SU-DHL-6 (cell line): ENCODE data around the gene UNC5C.

Experiments used
- H2AFZ ChIP-seq: fragments of 200-600 bp; sonication (generic); 2 replicates; pipeline ENCODE4 v1.6.1; 2014; ENCODE audit warnings: low read depth, mild to moderate bottlenecking, moderate library complexity, mixed read lengths, antibody characterized with exemption, low read length; ENCODE audit not compliant: severe bottlenecking
- H3F3A ChIP-seq: fragments of 200-600 bp; shearing (Covaris generic); 2 replicates; pipeline ENCODE4 v1.6.0; 2016; ENCODE audit warnings: antibody characterized with exemption, mild to moderate bottlenecking; ENCODE audit not compliant: insufficient read depth
- H3K27ac ChIP-seq: fragments of 200-600 bp; sonication (generic); 2 replicates; pipeline ENCODE4 v1.5.1; 2016; ENCODE audit warnings: low read depth, mild to moderate bottlenecking, low read length, moderate library complexity, mixed read lengths
- H3K27me3 ChIP-seq: fragments of 200-600 bp; sonication (generic), shearing (Covaris generic); 2 replicates; pipeline ENCODE4 v1.6.0; 2014; ENCODE audit warnings: mild to moderate bottlenecking, low read length
- H3K36me3 ChIP-seq: fragments of 200-600 bp; sonication (generic); 2 replicates; pipeline ENCODE4 v1.6.1; 2014; ENCODE audit warnings: mild to moderate bottlenecking, low read length, mixed read lengths
- H3K4me2 ChIP-seq: fragments of 300-600, 200-600 bp; shearing (Covaris generic), sonication (generic); 2 replicates; pipeline ENCODE4 v1.6.0; 2014; ENCODE audit warnings: low read length, low read depth, mild to moderate bottlenecking; ENCODE audit not compliant: poor library complexity, severe bottlenecking
- H3K4me3 ChIP-seq: fragments of 200-600 bp; sonication (generic); 2 replicates; pipeline ENCODE4 v1.5.1; 2014; ENCODE audit warnings: antibody characterized with exemption, low read length, mild to moderate bottlenecking, mixed read lengths; ENCODE audit not compliant: insufficient read depth, poor library complexity, severe bottlenecking
- H3K79me2 ChIP-seq: fragments of 200-600 bp; sonication (generic); 2 replicates; pipeline ENCODE4 v1.6.1; 2014; ENCODE audit warnings: mild to moderate bottlenecking, low read length, moderate library complexity; ENCODE audit not compliant: insufficient read depth
- H3K9ac ChIP-seq: fragments of 200-600 bp; sonication (generic); 2 replicates; pipeline ENCODE4 v1.7.0; 2014; ENCODE audit warnings: mild to moderate bottlenecking, low read length
- H3K9me2 ChIP-seq: fragments of 200-600 bp; sonication (generic); replicated peaks from 2 replicates; pipeline ENCODE4 v1.6.1; 2014; ENCODE audit warnings: low read length; ENCODE audit not compliant: insufficient read depth
- H3K9me3 ChIP-seq: fragments of 200-600 bp; sonication (generic); 2 replicates; pipeline ENCODE4 v1.6.1; 2014; ENCODE audit warnings: low read length, mixed read lengths; ENCODE audit not compliant: insufficient read depth
- H4K20me1 ChIP-seq: fragments of 200-600 bp; sonication (generic); 2 replicates; pipeline ENCODE4 v1.6.1; 2014; ENCODE audit warnings: low read depth, mild to moderate bottlenecking, antibody characterized with exemption, low read length, moderate library complexity, mixed read lengths
- EZH2phosphoT487 ChIP-seq: fragments of 200-600 bp; sonication (generic), shearing (Covaris generic); conservative IDR thresholded peaks from 2 replicates; pipeline ENCODE4 v1.6.1; 2018; ENCODE audit warnings: mild to moderate bottlenecking, antibody characterized with exemption, low read length, moderate library complexity, mixed read lengths
- TF ChIP-seq, protein P1 (sequence below): fragments of 200-600 bp; sonication (generic); IDR thresholded peaks from one replicate; pipeline ENCODE4 v1.5.1; 2017; ENCODE audit warnings: antibody characterized with exemption, mild to moderate bottlenecking, low read length, moderate library complexity; ENCODE audit not compliant: insufficient read depth, poor library complexity, severe bottlenecking

Gene UNC5C

GRCh38 chr4:95225849-95226248 is 322.9 kb downstream of the UNC5C start:
- no peaks in the 10 kb centered on the region for H3F3A ChIP-seq
- H3K9me3 ChIP-seq: no peaks in the 10 kb centered on the region
- H3K27me3 ChIP-seq: no peaks in the 10 kb centered on the region
- H3K36me3 ChIP-seq: no peaks in the 10 kb centered on the region
- H3K4me2 ChIP-seq: no peak overlapping the region
- H2AFZ ChIP-seq: no peak overlapping the region
- no peaks in the 10 kb centered on the region for H3K79me2 ChIP-seq
- TF ChIP-seq, protein P1, sequence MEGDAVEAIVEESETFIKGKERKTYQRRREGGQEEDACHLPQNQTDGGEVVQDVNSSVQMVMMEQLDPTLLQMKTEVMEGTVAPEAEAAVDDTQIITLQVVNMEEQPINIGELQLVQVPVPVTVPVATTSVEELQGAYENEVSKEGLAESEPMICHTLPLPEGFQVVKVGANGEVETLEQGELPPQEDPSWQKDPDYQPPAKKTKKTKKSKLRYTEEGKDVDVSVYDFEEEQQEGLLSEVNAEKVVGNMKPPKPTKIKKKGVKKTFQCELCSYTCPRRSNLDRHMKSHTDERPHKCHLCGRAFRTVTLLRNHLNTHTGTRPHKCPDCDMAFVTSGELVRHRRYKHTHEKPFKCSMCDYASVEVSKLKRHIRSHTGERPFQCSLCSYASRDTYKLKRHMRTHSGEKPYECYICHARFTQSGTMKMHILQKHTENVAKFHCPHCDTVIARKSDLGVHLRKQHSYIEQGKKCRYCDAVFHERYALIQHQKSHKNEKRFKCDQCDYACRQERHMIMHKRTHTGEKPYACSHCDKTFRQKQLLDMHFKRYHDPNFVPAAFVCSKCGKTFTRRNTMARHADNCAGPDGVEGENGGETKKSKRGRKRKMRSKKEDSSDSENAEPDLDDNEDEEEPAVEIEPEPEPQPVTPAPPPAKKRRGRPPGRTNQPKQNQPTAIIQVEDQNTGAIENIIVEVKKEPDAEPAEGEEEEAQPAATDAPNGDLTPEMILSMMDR: no peak
- TF ChIP-seq EZH2phosphoT487: no peak
- no peak overlapping the region for H3K9ac ChIP-seq
- H4K20me1 ChIP-seq: no peaks in the 10 kb centered on the region
- H3K9me2 ChIP-seq: no peaks in the 10 kb centered on the region
- H3K27ac ChIP-seq: no peak overlapping the region
- H3K4me3 ChIP-seq: no peak overlapping the region

DNA sequence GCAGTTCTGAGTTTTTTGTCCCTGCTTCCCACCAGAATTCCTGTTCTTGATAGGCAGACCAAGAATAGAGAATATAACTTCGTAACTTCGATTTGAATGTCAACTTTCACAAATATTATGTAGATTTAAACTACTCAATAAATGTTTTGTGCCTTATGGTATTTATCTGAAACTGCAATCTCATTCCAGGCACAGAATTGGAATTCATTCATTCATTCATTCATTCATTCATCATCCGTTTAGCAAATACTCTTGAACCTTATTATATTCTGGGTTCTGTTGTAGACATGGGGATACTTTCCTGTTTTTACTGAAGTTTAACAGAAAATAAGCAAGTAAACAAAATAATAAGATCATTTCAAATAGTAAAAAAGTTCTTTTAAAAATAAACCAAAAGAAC is 324.4 kb downstream of the UNC5C start:
- H3K27ac ChIP-seq: no peak overlapping the region
- H2AFZ ChIP-seq: no peak overlapping the region
- no peaks in the 10 kb centered on the region for H3F3A ChIP-seq
- no peak overlapping the region for H3K9ac ChIP-seq
- no peak overlapping the region for H3K4me3 ChIP-seq
- H3K79me2 ChIP-seq: no peaks in the 10 kb centered on the region
- H3K9me3 ChIP-seq: no peaks in the 10 kb centered on the region
- TF ChIP-seq EZH2phosphoT487: no peak
- TF ChIP-seq, protein P1: no peak
- no peaks in the 10 kb centered on the region for H3K9me2 ChIP-seq
- no peak overlapping the region for H3K4me2 ChIP-seq
- no peaks in the 10 kb centered on the region for H3K27me3 ChIP-seq
- no peaks in the 10 kb centered on the region for H4K20me1 ChIP-seq
- no peaks in the 10 kb centered on the region for H3K36me3 ChIP-seq

DNA sequence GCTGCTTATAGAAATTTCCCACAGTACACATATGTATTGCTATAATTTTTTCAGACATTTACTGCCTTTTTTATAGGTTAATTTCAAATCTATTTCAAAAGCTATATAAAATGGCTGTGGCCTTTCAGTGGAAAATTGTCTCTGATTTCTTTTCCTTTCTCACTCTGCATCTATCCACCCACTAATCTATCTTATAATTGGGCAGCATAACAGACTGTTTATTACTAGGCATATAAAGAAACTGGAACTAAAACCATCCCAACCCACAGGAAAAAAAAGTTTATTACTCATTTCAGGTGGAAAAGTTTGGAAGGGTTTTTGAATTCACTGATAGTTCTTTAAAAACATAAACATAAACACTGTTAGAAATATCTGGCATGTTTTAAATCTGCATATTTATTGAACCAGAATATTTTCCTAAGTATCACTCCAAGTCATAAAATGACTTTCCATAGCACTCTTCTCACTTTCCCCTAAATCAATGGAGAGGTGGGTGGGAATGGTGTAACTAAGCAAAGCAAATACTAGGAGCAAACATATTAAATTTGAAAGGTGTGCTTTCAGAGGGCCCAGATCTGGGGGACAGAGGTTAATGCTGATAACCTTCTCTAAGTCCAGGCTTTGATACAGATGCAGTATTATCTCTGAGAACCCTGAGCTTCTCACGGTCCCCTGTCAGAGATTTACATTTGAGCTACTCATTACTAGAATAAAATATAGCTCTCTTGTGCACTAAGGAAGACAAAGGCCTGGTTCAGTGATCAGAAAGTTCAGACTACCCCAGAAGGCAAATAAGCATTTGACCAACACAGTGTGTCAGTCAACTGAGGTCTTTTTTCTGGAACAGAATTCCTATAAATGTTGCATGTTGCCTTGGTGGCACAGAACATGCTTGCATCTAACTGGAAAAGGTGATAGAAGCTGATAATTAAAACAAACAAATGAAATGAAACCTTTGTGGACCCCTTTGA is 328.3 kb downstream of the UNC5C start:
- no peaks in the 10 kb centered on the region for H3K9me2 ChIP-seq
- H3F3A ChIP-seq: no peaks in the 10 kb centered on the region
- no peaks in the 10 kb centered on the region for H4K20me1 ChIP-seq
- H3K36me3 ChIP-seq: no peaks in the 10 kb centered on the region
- no peak overlapping the region for H3K27ac ChIP-seq
- no peak overlapping the region for H3K9ac ChIP-seq
- no peak for TF ChIP-seq EZH2phosphoT487
- TF ChIP-seq, protein P1: no peak
- no peaks in the 10 kb centered on the region for H3K79me2 ChIP-seq
- no peaks in the 10 kb centered on the region for H3K9me3 ChIP-seq
- H3K27me3 ChIP-seq: no peaks in the 10 kb centered on the region
- H2AFZ ChIP-seq: no peak overlapping the region
- no peak overlapping the region for H3K4me3 ChIP-seq
- H3K4me2 ChIP-seq: no peak overlapping the region
